HG02798 (cell line): Measurements from ENCODE around the gene ZNF878.

Experiments used
- ATAC-seq: cut with Tn5 transposase; IDR thresholded peaks from one replicate; pipeline ENCODE4 v1.9.1; 2021; ENCODE audit warnings: mild to moderate bottlenecking; ENCODE audit not compliant: unreplicated experiment, poor library complexity

Gene ZNF878

DNA sequence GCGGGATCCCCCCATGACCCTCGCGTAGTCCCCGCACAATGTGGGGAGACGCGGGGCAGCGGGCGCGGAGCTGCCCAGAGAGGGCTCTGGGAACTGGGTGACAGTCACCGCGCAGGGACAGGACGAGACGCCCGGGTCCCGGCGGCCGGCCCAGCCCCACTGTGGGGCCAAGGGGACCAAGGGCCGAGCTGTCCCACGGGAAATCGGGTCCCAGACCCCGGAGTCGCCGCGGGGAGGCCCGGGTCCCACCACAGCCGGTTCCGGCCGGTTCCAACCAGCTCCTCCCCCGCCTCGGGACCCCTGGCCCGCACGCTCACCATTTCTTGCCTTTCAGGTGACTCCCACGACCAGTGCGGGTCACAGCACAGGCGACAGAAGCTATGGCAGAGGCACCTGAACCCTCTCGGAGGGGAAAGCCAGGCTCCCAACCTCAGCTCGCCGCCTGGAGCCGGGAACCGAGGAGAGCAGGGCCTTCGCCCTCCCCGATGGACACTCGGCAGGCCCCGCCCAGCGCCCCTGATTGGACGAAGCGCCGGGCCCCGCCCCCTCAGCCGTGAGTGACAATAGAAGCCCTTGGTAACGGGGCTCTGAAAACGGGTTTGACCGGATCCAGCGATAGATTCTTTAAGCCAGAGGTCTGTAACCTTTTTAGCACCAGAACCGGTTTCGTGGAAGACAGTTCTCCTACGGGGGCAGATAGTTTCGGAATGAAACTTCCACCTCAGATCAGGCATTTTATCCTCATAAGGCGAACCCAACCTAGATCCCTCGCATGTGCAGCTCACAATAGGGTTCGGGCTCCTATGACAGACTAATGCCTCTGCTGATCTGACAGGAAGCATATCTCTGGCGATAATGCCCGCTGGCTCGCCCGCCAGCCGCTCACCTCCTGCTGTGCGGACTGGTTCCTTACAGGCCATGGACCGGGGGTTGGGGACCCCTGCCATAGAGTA is 17.3 kb downstream of the ZNF878 start, which contains the start of gene ZNF433:
TSS of gene ZNF433 (minus strand) at position 460 of the 953 bp plus-strand sequence. CDS start at position 320, 140 bp downstream.
- peak; percentile 95 for ATAC-seq

DNA sequence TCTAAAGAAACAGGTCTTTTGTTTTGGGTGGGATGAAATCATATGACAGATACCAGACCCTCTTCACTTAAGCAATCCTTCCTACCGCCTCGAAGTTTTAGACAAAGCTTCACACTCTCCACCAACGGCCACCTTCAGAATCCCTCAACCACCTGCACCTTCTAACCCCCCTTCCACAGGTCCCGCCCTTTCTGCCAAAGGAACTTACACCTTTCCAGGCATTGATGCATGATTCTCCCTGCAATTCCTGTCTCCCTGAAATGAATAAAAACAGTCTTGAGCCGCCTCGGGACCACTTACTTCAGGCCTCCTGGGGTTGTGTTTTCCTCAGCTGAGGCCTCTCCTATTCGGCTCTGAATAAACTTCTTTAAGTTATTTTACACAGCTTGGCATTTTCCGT is 18.1 kb downstream of the ZNF878 start:
- ATAC-seq = no peak

DNA sequence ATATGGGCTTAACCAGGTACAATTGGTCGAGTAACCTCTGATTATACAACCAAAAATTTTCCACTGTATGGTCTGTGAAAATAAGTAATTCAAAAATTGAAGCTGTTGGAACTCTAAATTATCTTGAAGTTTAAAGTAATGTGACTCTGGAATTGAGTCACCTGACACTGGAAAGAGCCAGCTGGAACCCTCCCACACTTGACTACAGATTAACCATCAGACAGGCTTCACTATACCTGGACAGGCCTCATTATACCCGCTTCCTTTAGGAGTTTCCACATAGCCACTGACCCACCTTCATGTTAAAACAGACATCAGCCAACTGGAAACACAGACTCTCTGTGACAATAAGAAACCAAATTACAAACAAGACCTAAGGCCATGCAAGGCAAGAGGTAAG is 18.6 kb downstream of the ZNF878 start:
- no peak for ATAC-seq

DNA sequence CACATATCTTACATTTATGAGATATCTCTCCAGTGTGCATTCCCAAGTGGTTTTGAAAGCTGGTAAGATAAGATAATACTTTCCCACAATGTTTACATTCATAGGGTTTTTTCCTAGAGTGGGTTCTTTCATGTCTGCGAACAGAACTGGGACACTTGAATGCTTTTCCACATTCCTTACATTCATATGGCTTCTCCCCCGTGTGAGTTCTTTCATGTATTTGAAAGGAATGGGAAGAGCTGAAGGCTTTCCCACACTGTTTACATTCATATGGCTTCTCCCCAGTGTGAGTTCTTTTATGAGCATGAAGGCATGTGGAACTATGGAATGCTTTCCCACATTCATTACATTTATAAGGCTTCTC is 37.0 kb downstream of the ZNF878 start:
- no peak for ATAC-seq

DNA sequence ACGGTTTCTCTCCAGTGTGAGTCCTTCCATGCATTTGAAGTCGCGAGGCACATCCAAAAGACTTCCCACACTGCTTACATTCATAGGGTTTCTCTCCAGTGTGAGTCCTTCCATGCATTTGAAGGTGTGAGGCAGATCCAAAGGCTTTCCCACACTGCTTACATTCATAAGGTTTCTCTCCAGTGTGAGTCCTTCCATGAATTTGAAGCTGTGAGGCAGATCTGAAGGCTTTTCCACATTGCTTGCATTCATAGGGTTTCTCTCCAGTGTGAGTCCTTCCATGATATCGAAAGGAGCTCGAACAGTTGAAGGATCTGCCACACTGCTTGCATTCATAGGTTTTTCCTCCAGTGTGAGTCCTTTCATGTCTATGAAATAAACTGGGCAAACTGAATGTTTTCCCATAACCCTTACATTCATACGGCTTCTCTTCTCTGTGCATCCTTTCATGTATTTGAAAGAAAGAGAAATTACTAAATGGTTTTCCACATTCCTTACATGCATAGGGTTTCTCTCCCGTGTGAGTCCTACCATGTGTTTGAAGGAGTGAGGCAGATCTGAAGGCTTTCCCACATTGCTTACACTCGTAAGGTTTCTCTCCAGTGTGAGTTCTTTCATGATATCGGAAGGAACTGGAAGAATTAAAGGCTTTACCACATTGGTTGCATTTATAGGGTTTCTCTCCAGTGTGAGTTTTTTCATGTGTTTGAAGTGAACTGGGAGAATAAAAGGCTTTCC is 37.6 kb downstream of the ZNF878 start:
- no peak for ATAC-seq

DNA sequence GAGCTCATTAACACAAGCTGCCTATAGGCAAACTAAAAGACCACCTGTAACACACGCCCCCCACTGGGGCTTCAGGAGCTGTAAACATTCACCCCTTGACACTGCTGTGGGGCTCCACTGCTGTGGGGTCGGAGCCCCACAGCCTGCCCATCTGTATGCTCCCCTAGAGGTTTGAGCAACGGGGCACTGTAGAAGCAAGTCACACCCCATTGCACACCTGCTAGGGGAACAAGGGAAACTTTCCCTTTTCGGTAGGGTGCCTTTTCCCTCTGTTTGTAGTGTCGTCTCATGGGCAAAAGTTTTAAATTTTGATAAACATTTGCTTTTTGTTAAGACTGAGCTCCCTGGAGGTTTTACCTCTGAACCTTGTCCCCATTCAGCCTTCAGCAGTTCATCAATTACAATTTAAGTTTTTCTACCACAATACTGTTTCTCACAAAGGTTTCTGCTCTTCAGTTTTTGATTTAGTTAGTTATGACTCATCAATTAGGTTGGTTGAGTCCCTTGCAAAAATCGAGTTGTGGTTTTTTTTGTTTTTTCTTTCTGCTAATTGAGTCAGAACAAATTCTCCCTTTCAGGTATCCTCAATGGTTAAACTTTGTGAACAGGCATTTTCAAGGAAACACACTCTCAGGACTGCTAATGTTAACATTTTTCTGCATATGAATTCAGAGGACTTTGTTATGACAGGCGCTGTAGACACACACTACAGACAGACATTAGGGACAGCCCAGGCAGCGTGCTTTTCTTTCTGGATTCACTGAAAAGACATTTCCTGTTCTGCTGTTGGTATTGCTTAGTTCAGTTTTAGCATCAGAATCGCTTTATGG is 52.4 kb downstream of the ZNF878 start:
- ATAC-seq = no peak

DNA sequence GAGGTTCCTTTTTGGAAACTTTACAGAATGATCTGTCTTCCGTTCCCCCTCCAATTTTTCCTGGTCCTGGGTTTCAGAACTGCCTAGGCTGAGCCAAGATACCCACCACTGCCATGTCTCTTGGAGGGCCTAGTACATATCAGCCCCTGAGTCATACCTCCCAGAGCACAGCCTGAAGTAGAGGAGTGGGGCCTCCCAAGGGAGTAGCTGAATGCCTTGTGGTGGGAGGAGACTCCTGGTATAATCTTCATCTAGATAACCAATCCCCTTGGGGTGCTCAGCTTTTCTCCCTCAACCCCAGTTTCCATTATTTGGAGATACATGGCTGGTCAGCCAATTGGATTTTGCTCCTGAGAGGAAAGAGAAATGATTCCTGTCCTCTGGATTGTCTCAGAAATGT is 57.6 kb downstream of the ZNF878 start:
- no peak for ATAC-seq
